GM12864 (cell line): ENCODE data around the gene PTPMT1.

ENCODE experiments used
- DNase-seq: peaks from one replicate; pipeline ENCODE4 v3.0.0-alpha.2; 2011; ENCODE audit warnings: low read depth
- H3K4me3 ChIP-seq: 2 replicates; pipeline ENCODE4 v1.5.1; 2011; ENCODE audit warnings: mild to moderate bottlenecking, low read depth, low read length, control low read depth
- TF ChIP-seq, protein P1 (sequence below): IDR thresholded peaks from 2 replicates; pipeline ENCODE4 v1.5.1; 2011; ENCODE audit warnings: low read depth, mild to moderate bottlenecking, moderate library complexity, low read length, control low read depth, inconsistent platforms; ENCODE audit errors: missing control alignments

PTPMT1 gene

DNA sequence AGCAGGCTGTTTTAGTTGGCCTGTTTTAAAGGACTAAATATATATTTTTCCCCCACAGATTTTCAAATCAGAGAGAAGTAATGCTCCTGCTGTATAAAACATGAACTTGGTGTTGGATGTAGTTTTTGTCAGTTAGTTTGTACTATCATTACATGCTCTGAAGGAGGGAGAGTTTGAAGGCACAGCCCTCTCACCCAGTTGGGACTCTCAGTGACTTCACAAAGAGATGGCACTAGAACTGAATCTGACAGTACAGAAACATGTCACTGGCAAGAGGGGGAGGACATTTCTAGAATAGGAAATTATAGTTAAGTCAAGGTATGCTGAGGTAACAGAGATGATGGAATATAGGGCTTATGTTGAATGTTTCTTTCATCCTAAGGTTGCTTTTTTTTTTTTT is 49.9 kb downstream of the PTPMT1 start:
- TF ChIP-seq, protein P1, sequence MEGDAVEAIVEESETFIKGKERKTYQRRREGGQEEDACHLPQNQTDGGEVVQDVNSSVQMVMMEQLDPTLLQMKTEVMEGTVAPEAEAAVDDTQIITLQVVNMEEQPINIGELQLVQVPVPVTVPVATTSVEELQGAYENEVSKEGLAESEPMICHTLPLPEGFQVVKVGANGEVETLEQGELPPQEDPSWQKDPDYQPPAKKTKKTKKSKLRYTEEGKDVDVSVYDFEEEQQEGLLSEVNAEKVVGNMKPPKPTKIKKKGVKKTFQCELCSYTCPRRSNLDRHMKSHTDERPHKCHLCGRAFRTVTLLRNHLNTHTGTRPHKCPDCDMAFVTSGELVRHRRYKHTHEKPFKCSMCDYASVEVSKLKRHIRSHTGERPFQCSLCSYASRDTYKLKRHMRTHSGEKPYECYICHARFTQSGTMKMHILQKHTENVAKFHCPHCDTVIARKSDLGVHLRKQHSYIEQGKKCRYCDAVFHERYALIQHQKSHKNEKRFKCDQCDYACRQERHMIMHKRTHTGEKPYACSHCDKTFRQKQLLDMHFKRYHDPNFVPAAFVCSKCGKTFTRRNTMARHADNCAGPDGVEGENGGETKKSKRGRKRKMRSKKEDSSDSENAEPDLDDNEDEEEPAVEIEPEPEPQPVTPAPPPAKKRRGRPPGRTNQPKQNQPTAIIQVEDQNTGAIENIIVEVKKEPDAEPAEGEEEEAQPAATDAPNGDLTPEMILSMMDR, result no peak
- no peak overlapping the region for H3K4me3 ChIP-seq
- no peak for DNase-seq

DNA sequence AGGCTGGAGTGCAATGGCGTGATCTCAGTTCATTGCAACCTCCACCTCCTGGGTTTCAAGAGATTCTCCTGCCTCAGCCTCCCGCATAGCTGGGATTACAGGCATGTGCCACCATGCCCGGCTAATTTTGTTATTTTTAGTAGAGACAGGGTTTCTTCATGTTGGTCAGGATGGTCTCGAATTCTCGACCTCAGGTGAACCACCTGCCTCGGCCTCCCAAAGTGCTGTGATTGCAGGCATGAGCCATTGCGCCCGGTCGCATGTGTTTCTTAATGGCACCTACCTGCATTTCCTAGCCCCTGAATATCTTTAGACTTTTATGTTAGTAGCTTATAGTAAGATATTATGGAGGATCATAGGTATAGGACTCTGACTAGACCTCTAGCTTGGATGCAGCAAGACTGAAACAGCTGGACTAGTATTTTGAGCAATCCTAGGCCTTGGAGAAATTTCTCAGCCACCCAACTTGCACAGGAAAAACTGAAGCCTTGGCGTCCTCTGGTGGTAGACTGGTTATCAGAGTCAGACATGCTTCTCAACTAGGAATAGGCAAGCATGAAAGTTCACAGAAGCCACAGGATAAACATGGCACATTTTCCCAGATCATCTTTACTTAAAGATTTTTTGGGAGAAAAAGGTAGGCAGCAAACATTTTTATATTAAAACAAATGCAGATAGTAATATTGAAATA is 51.5 kb downstream of the PTPMT1 start:
- H3K4me3 ChIP-seq, result no peak overlapping the region
- no peak for DNase-seq
- TF ChIP-seq, protein P1, result peak; percentile 71

DNA sequence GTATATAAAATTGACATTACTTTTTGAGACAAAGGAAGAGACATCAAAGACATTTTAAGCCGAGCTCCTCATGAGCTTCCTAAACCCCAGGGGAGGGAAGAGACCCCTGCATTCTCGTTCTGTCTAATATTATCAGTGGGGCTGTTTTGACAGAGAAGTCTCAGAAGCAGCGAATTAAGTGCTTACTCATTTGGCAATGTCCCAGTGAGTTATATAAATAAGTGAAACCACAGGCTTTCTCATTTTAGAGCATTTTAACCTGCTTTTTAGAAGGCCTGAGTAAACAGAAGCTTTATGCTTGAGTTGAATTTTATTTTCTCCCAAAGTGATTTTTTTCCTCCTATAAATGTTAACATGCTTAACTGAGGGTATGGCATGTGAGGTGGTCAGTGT is 52.0 kb downstream of the PTPMT1 start:
- no peak overlapping the region for H3K4me3 ChIP-seq
- DNase-seq, result no peak
- TF ChIP-seq, protein P1, result no peak

DNA sequence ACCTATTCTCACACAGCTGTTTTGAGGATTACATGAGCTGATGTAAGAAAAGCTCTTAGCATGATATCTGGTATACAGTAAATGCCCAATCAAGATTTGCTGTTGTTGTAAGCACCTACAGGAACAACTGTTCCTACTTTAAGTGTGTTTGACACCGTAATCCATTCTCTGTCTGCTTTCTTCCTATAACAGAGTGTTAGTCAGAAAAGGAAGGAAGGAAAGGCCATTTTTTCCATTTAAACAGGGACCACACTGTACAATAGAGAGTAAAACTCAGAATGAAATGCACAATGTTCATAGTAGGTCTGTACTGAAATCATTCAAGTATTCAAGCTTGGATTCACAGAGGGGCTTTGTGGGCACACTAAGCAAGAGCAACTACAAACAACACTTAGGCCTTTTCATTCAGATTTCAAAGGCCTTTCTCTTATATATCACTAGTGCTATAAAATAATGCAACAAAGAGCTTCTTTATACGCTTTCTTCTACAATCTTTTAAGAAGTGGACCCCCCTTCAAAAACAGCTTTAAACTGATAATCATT is 55.5 kb downstream of the PTPMT1 start:
- no peak overlapping the region for H3K4me3 ChIP-seq
- DNase-seq, result no peak
- TF ChIP-seq, protein P1, result no peak
